Caco-2 (cell line): ENCODE data around the gene MOB2. TPM values are rescaled to one million over a fixed set of nuclear protein-coding genes. Genes with fewer than 3 reads are reported as not detected.

Source experiments
- BruUV-seq: library from RNA; stranded (reverse); fragments of 400-500 nt; replicated peaks from 2 replicates; lab custom pipeline; 2021; lab: Mats Ljungman, UMichigan
- CTCF ChIA-PET: fragments of 300-600 bp; sonication (Branson Sonifier 250); formaldehyde crosslinking; loops from one replicate; lab custom pipeline; 2022; ENCODE audit warnings: antibody characterized with exemption; lab: Charles Lee
- POLR2A ChIA-PET: fragments of 300-600 bp; sonication (Branson Sonifier 250); formaldehyde crosslinking; loops from one replicate; lab custom pipeline; 2022; ENCODE audit warnings: antibody characterized with exemption; lab: Charles Lee
- DNase-seq, 2 experiments: peaks; one replicate each; pipeline versions ENCODE4 v3.0.0 to v3.0.0-alpha.2; 2020 to 2022
- H3K27me3 ChIP-seq: replicated peaks from 2 replicates; pipeline ENCODE4 v1.6.0; 2011; ENCODE audit warnings: low read length; ENCODE audit not compliant: control insufficient read depth, insufficient read depth
- H3K36me3 ChIP-seq: 2 replicates; pipeline ENCODE4 v1.5.1; 2011; ENCODE audit warnings: low read length; ENCODE audit not compliant: control insufficient read depth, insufficient read depth
- H3K4me1 ChIP-seq: fragments of 250-450 bp; sonication (Bioruptor Pico); 2 replicates; pipeline ENCODE4 v1.5.1; 2020; ENCODE audit warnings: mild to moderate bottlenecking
- H3K4me3 ChIP-seq: 2 replicates; pipeline ENCODE4 v1.5.1; 2011; ENCODE audit warnings: low read depth, mild to moderate bottlenecking, control low read depth, low read length
- H3K9me3 ChIP-seq: fragments of 250-450 bp; sonication (Bioruptor Pico); 2 replicates; pipeline ENCODE4 v1.5.1; 2020; ENCODE audit warnings: mild to moderate bottlenecking, moderate library complexity
- H3K27ac Mint-ChIP-seq: one replicate; pipeline ENCODE4 v1.8.0; 2022; ENCODE audit warnings: mixed read lengths; ENCODE audit not compliant: unreplicated experiment
- H3K27me3 Mint-ChIP-seq: one replicate; pipeline ENCODE4 v1.8.0; 2022; ENCODE audit warnings: mixed read lengths; ENCODE audit not compliant: insufficient read depth, unreplicated experiment
- H3K36me3 Mint-ChIP-seq: one replicate; pipeline ENCODE4 v1.8.0; 2022; ENCODE audit warnings: mild to moderate bottlenecking, mixed read lengths; ENCODE audit not compliant: insufficient read depth, unreplicated experiment
- H3K4me1 Mint-ChIP-seq: one replicate; pipeline ENCODE4 v1.8.0; 2022; ENCODE audit warnings: low read depth, mixed read lengths; ENCODE audit not compliant: unreplicated experiment
- H3K4me3 Mint-ChIP-seq: one replicate; pipeline ENCODE4 v1.8.0; 2022; ENCODE audit warnings: mild to moderate bottlenecking, moderate library complexity, mixed read lengths; ENCODE audit not compliant: unreplicated experiment
- H3K9me3 Mint-ChIP-seq: one replicate; pipeline ENCODE4 v1.8.0; 2022; ENCODE audit warnings: mixed read lengths; ENCODE audit not compliant: unreplicated experiment
- CTCF ChIP-seq, 2 experiments: fragments of 200-600 bp in 1 of 2; IDR thresholded peaks; 1 replicate in 1 of 2; 2 replicates in 1 of 2; pipeline versions ENCODE4 v1.5.1 to v1.8.0; 2011 to 2022; ENCODE audit warnings: antibody characterized with exemption in 1 of 2, control low read depth in 1 of 2, inconsistent platforms in 1 of 2, low read depth in 1 of 2, low read length in 1 of 2, mild to moderate bottlenecking in 1 of 2, moderate library complexity in 1 of 2; ENCODE audit not compliant: insufficient read depth in 1 of 2, severe bottlenecking in 1 of 2, unreplicated experiment in 1 of 2
- intact Hi-C: fragments of 100-400 bp; cut with micrococcal nuclease; formaldehyde crosslinking; loops from one replicate; pipeline ENCODE4 v1.10.0; 2022; ENCODE audit not compliant: unreplicated experiment
- total RNA-seq: library from RNA; stranded (reverse); gene quantifications from 2 replicates; pipeline ENCODE4 v1.2.3, GENCODE V29; 2022

MOB2 gene
- total RNA-seq, 1 experiment from 2014 or later: 32.7 TPM

DNA sequence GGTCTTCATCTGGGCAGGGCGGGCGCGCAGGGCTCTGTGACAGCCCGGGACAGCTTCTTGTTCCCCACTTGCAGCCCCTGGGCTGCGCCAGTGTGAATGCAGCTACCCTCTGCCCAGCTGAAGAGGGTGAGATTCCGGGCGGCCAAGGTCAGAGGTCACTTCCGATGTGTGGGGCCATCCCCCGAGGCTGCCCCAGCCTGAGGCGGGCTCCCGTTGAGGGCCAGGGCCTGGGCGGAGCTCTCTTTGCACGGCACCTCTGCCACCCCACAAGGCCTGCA is 23.9 kb downstream of the MOB2 start:
- no peak overlapping the region for H3K4me3 ChIP-seq
- H3K4me1 Mint-ChIP-seq: peaks cover 6% of the 10 kb centered on the region
- no TSS peak for BruUV-seq
- H3K4me1 ChIP-seq: no peaks in the 10 kb centered on the region
- H3K4me3 Mint-ChIP-seq: no peak overlapping the region
- ChIA-PET CTCF (no interaction called here), POLR2A (no interaction called here)
- no peaks in the 10 kb centered on the region for H3K36me3 ChIP-seq
- H3K9me3 Mint-ChIP-seq: no peaks in the 10 kb centered on the region
- intact Hi-C loops: no loop called here
- TF ChIP-seq CTCF (IDR thresholded peaks at IDR 0.05; ENCODE audit: insufficient read depth in 1 of 2, low read depth in 1 of 2, low read length in 1 of 2, severe bottlenecking in 1 of 2, unreplicated experiment in 1 of 2): no peak
- no peak for DNase-seq
- H3K36me3 Mint-ChIP-seq: peaks cover 56% of the 10 kb centered on the region
- no peaks in the 10 kb centered on the region for H3K27me3 ChIP-seq
- no peak overlapping the region for H3K27ac Mint-ChIP-seq
- H3K27me3 Mint-ChIP-seq: no peaks in the 10 kb centered on the region
- no peaks in the 10 kb centered on the region for H3K9me3 ChIP-seq

DNA sequence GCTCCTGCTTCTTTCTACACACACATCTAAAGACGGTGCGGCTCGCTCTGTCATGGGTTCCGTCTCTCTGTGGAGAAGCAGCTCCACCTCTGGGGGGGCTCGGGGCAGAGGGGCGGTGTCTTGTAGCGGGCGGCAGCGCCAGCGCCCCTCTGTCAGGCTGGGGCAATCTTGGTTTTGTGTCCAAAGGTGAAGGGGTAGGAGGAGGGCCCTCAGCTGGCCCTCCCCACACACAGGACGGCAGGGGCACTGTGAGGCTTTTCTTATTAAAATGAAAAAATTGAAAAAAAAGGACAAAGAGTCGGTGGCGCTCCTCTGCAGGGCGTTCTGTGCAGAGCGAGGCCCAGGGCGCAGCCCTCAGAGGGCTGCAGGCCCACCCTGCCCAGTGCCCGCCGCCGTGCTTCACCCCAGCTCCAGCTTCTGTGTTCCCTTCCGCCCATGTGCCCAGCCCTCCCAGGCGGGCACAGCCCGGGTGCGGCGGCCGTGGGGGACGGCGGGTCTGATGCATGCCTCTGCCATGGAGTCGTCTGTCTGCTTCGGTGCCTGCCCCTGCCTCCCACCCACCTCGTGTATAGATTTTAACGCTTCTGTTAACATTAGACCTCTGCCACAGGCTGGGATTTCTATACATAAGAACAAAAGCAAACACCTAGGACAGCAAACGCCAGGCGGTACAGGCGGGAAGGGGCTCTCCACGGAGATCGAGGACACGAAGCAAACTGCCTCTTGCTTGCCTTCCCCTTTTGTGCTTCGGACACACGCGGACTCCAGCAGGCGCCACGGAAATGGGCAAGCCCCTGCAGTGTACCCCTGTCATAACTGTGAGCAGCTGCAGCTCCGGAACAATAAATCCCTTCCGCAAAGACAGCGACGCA is 24.5 kb downstream of the MOB2 start:
- H3K36me3 ChIP-seq: no peaks in the 10 kb centered on the region
- Mint-ChIP-seq H3K4me3 (no peak overlapping the region), H3K36me3 (peaks cover 51% of the 10 kb centered on the region), H3K4me1 (peaks cover under 1% of the 10 kb centered on the region), H3K27me3 (no peaks in the 10 kb centered on the region), H3K9me3 (no peaks in the 10 kb centered on the region), H3K27ac (no peak overlapping the region)
- H3K4me3 ChIP-seq: no peak overlapping the region
- H3K27me3 ChIP-seq: no peaks in the 10 kb centered on the region
- intact Hi-C loops: no loop called here
- ChIA-PET POLR2A (no interaction called here), CTCF (interaction anchor here (0.7 kb wide), 1 partner anchor 37 kb away, joined by 3 read pairs; no protein-coding TSS in a partner anchor)
- no peak for TF ChIP-seq CTCF (IDR thresholded peaks at IDR 0.05; ENCODE audit: insufficient read depth in 1 of 2, low read depth in 1 of 2, low read length in 1 of 2, severe bottlenecking in 1 of 2, unreplicated experiment in 1 of 2)
- no peaks in the 10 kb centered on the region for H3K9me3 ChIP-seq
- no TSS peak for BruUV-seq
- DNase-seq: no peak
- no peaks in the 10 kb centered on the region for H3K4me1 ChIP-seq

GRCh38 chr11:1460986-1461825 is 25.4 kb downstream of the MOB2 start:
- no peaks in the 10 kb centered on the region for H3K9me3 Mint-ChIP-seq
- BruUV-seq: no TSS peak

More at GRCh38 chr11:1460986-1461825, 25.4 kb downstream of the MOB2 start:
- ChIA-PET POLR2A (interaction anchor here (0.6 kb wide), 1 partner anchor 49 kb away, joined by 8 read pairs; no protein-coding TSS in a partner anchor), CTCF (interaction anchor here (0.7 kb wide), 1 partner anchor 38 kb away, joined by 3 read pairs; no protein-coding TSS in a partner anchor)
- no peak overlapping the region for H3K27ac Mint-ChIP-seq
- H3K4me3 Mint-ChIP-seq: no peak overlapping the region
- intact Hi-C loops: no loop called here
- no peaks in the 10 kb centered on the region for H3K36me3 ChIP-seq
- H3K27me3 ChIP-seq: no peaks in the 10 kb centered on the region
- no peak for TF ChIP-seq CTCF (IDR thresholded peaks at IDR 0.05; ENCODE audit: insufficient read depth in 1 of 2, low read depth in 1 of 2, low read length in 1 of 2, severe bottlenecking in 1 of 2, unreplicated experiment in 1 of 2)
- no peaks in the 10 kb centered on the region for H3K27me3 Mint-ChIP-seq
- no peak for DNase-seq
- no peaks in the 10 kb centered on the region for H3K4me1 Mint-ChIP-seq
- H3K4me3 ChIP-seq: no peak overlapping the region
- no peaks in the 10 kb centered on the region for H3K4me1 ChIP-seq
- no peaks in the 10 kb centered on the region for H3K9me3 ChIP-seq
- peaks cover 47% of the 10 kb centered on the region for H3K36me3 Mint-ChIP-seq
